Colonic mucosa (tissue), 4 donors: ENCODE data around the gene PTPRT. TPM values are rescaled to one million over a fixed set of nuclear protein-coding genes. Genes with fewer than 3 reads are reported as not detected.

Experiments
- DNase-seq: peaks from one replicate; pipeline ENCODE4 v3.0.0-alpha.2; 2020
- H3K27ac ChIP-seq: fragments of 200-600 bp; one replicate; pipeline ENCODE4 v1.8.0; 2021
- H3K27me3 ChIP-seq: fragments of 200-600 bp; one replicate; pipeline ENCODE4 v1.8.0; 2021
- H3K36me3 ChIP-seq: fragments of 200-600 bp; one replicate; pipeline ENCODE4 v1.8.0; 2021
- H3K4me1 ChIP-seq: fragments of 200-600 bp; one replicate; pipeline ENCODE4 v1.8.0; 2021; ENCODE audit warnings: mild to moderate bottlenecking
- H3K4me3 ChIP-seq: fragments of 200-600 bp; one replicate; pipeline ENCODE4 v1.8.0; 2021
- H3K9ac ChIP-seq, 2 donors: one replicate each; pipeline ENCODE4 v1.7.0; 2013; ENCODE audit warnings: control low read depth in 2 of 2, low read depth in 2 of 2, low read length in 2 of 2
- H3K9me3 ChIP-seq: fragments of 200-600 bp; one replicate; pipeline ENCODE4 v1.8.0; 2021
- CTCF ChIP-seq: fragments of 200-600 bp; IDR thresholded peaks from one replicate; pipeline ENCODE4 v1.8.0; 2022; ENCODE audit warnings: antibody characterized with exemption, mild to moderate bottlenecking
- intact Hi-C: fragments of 100-400 bp; cut with DNase I; formaldehyde crosslinking; loops from one replicate; pipeline ENCODE4 v1.14.1; 2022
- total RNA-seq, 2 donors: library from RNA; stranded (reverse); fragmentation: NEBNext Ultra II Directional in 1 of 2; extraction: Animal tissue kit (Norgen Biotek cat#: 25700) in 1 of 2; gene quantifications; one replicate each; pipeline ENCODE4 v1.2.1, GENCODE V29; 2021
- donor health status: healthy.
- donor health status: DM: no; HTN: no; CAD: no.
- donor health status: DM: no; HTN: no; CAD: no.

The PTPRT gene
- total RNA-seq, 2 donors from 2014 or later, result 0.11 to 0.12 TPM

DNA sequence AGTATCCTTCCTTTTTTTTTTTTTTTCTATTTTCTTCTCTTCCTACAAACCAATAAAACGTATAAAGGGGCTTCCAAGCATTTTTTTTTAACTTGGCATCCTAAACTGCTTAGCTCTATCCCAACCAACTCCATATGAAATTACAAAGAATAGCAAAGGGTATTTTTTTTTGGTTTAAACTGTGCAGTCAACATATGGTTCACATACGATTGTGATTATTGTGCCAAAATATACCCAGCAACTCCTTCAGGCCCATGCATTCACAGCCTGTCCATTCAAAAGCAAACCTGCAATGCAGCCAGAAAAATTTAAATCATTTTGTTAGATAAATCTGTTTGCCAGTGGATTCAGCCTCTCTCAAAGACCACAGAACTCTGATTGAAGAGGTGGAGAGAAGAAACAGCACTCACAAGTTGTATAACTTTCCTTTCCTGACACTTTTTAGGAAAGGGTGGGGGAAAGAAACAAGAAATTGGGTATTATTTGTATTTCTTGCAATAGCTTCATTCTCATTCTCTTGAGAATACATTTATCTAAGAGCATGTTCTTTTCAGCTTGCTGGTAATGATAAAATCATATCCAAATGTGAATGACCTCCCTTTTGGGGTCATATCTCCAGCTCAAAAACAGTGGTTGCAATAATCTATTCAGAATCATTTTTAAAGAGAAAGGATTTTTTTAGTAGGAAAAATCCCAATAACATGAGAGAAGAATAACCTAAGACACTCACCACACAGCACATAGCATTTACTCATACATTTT lies 870.3 kb downstream of the PTPRT start:
- H3K36me3 ChIP-seq, result no peaks in the 10 kb centered on the region
- no peak overlapping the region for H3K9ac ChIP-seq
- no peak for TF ChIP-seq CTCF
- no peaks in the 10 kb centered on the region for H3K4me1 ChIP-seq
- no peaks in the 10 kb centered on the region for H3K9me3 ChIP-seq
- no peak overlapping the region for H3K4me3 ChIP-seq
- intact Hi-C loops, result no loop called here
- no peak overlapping the region for H3K27ac ChIP-seq
- DNase-seq, result no peak
- no peaks in the 10 kb centered on the region for H3K27me3 ChIP-seq

- Histone ChIP-seq H3K4me3 (no peak overlapping the region), H3K9ac (no peak overlapping the region), H3K27ac (no peak overlapping the region), H3K36me3 (no peaks in the 10 kb centered on the region), H3K4me1 (no peaks in the 10 kb centered on the region), H3K9me3 (no peaks in the 10 kb centered on the region), H3K27me3 (no peaks in the 10 kb centered on the region)
- TF ChIP-seq CTCF, result no peak
- DNase-seq, result no peak
- intact Hi-C loops, result no loop called here
Observed at GRCh38 chr20:42313704-42314103, 876.0 kb downstream of the PTPRT start.

- no peaks in the 10 kb centered on the region for H3K27me3 ChIP-seq
- intact Hi-C loops, result no loop called here
- no peaks in the 10 kb centered on the region for H3K36me3 ChIP-seq
- no peaks in the 10 kb centered on the region for H3K9me3 ChIP-seq
- H3K4me1 ChIP-seq, result no peaks in the 10 kb centered on the region
- H3K4me3 ChIP-seq, result no peak overlapping the region
- DNase-seq, result no peak
- TF ChIP-seq CTCF, result no peak
- no peak overlapping the region for H3K9ac ChIP-seq
- no peak overlapping the region for H3K27ac ChIP-seq
Observed at GRCh38 chr20:42309050-42309449, 880.7 kb downstream of the PTPRT start.

- Histone ChIP-seq H3K27ac (no peak overlapping the region), H3K36me3 (no peaks in the 10 kb centered on the region), H3K9me3 (no peaks in the 10 kb centered on the region), H3K9ac (no peak overlapping the region), H3K4me1 (no peaks in the 10 kb centered on the region), H3K27me3 (no peaks in the 10 kb centered on the region), H3K4me3 (no peak overlapping the region)
- TF ChIP-seq CTCF, result no peak
- no peak for DNase-seq
- intact Hi-C loops, result no loop called here
Observed at GRCh38 chr20:42308171-42308570, 881.5 kb downstream of the PTPRT start.

- H3K4me3 ChIP-seq, result no peak overlapping the region
- DNase-seq, result no peak
- TF ChIP-seq CTCF, result no peak
- no peak overlapping the region for H3K9ac ChIP-seq
- no peaks in the 10 kb centered on the region for H3K27me3 ChIP-seq
- H3K36me3 ChIP-seq, result no peaks in the 10 kb centered on the region
- H3K9me3 ChIP-seq, result no peaks in the 10 kb centered on the region
- H3K27ac ChIP-seq, result no peak overlapping the region
- H3K4me1 ChIP-seq, result no peaks in the 10 kb centered on the region
- intact Hi-C loops, result no loop called here
Observed at GRCh38 chr20:42295592-42295991, 894.1 kb downstream of the PTPRT start.
